Measurements from ENCODE around the gene CLNK. TPM values are rescaled to one million over a fixed set of nuclear protein-coding genes. Genes with fewer than 3 reads are reported as not detected.

The CLNK gene, protein sequence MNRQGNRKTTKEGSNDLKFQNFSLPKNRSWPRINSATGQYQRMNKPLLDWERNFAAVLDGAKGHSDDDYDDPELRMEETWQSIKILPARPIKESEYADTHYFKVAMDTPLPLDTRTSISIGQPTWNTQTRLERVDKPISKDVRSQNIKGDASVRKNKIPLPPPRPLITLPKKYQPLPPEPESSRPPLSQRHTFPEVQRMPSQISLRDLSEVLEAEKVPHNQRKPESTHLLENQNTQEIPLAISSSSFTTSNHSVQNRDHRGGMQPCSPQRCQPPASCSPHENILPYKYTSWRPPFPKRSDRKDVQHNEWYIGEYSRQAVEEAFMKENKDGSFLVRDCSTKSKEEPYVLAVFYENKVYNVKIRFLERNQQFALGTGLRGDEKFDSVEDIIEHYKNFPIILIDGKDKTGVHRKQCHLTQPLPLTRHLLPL
- total RNA-seq (2022; extraction: Qiagen RNA extraction), result not detected in 5 replicates

GRCh38 chr4:10684631-10685030 lies at the start of gene CLNK:
TSS of gene CLNK (minus strand) at chr4:10684768. CDS start at chr4:10667869, 16,899 bp downstream.

GRCh38 chr4:10457255-10457801 lies 227.2 kb downstream of the CLNK start, which contains the start of gene ZNF518B:
TSS of gene ZNF518B (minus strand) at chr4:10457426. CDS start at chr4:10446328, 11,098 bp downstream.

Other genes starting within 250 kb of the CLNK start
- 2.3 to 3.9 TPM (median 2.8 TPM) in 5 replicates for gene ZNF518B, start 227.3 kb downstream of the CLNK start, total RNA-seq (2022; extraction: Qiagen RNA extraction)

Measured in A549 treated with AZD2906 at 1 μM for 4 hours (cell line).